ENCODE data around the gene RSPO3. TPM values are rescaled to one million over a fixed set of nuclear protein-coding genes. Genes with fewer than 3 reads are reported as not detected.
"Not testable (repeated sequence)": the region's sequence is repeated elsewhere in the genome, so short reads cannot be mapped to it uniquely, and the experiment has no call there.

The RSPO3 gene
- total and polyA plus RNA-seq, 7 donors = 12.6 to 32.1 (median 27.4) TPM

DNA sequence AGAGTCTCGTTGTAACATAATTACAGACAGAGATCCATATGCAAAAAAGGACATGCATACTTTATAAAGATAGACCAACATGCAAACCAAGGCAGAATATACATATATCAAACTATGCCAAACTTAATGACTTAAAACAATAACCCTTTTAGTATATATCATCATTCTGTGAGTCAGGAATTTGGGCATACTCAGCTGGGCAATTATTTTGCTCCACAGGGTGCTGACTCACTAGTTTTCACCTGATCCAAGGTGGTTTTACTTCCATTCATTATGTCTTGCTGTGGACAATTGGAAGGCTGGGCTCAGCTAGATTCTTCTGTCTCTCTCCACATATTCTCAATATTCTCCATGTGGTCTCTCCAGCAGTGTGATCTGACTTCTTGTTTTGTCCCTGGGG lies 107.0 kb downstream of the RSPO3 start:
- H3K9me3 ChIP-seq = peaks cover 4% of the 10 kb centered on the region
- no peaks in the 10 kb centered on the region for H3K36me3 ChIP-seq (ENCODE audit: insufficient read depth in 1 of 2, low read depth in 1 of 2)
- ATAC-seq = no peak
- no peaks in the 10 kb centered on the region for H3K4me1 ChIP-seq
- no peak for TF ChIP-seq CTCF (IDR thresholded peaks at IDR 0.05)
- H3K27me3 ChIP-seq (ENCODE audit: insufficient read depth in 3 of 3, low read length in 2 of 3) = no peaks in the 10 kb centered on the region
- WGBS, 3 donors = 78 to 93% (median 82%) methylated on average over 1 of the region's 1 CpG
- intact Hi-C loops (cut with DNase I) = no loop called here
- no peak overlapping the region for H3K27ac ChIP-seq
- DNase-seq = no peak
- H3K4me3 ChIP-seq = no peak overlapping the region

GRCh38 chr6:127233819-127234218 lies 115.3 kb downstream of the RSPO3 start:
- H3K27me3 ChIP-seq (ENCODE audit: insufficient read depth in 3 of 3, low read length in 2 of 3); intact Hi-C loops (cut with DNase I); DNase-seq; H3K27ac ChIP-seq; H3K36me3 ChIP-seq (ENCODE audit: insufficient read depth in 1 of 2, low read depth in 1 of 2); H3K4me1 ChIP-seq; ATAC-seq; H3K4me3 ChIP-seq: not testable (repeated sequence)
- peaks cover 26% of the 10 kb centered on the region for H3K9me3 ChIP-seq
- 77 to 84% (median 80%) methylated on average over 3 of the region's 3 CpGs for WGBS, 3 donors

- DNase-seq (no peak), ATAC-seq (no peak)
- 86 to 92% (median 90%) methylated on average over 1 of the region's 1 CpG for whole genome bisulfite sequencing, 3 donors
- no peak overlapping the region for H3K4me3 ChIP-seq
- intact Hi-C loops (cut with DNase I) = no loop called here
- no peaks in the 10 kb centered on the region for H3K4me1 ChIP-seq
- no peaks in the 10 kb centered on the region for H3K36me3 ChIP-seq (ENCODE audit: insufficient read depth in 1 of 2, low read depth in 1 of 2)
- H3K27ac ChIP-seq = no peak overlapping the region
- no peaks in the 10 kb centered on the region for H3K9me3 ChIP-seq
- no peak for TF ChIP-seq CTCF (IDR thresholded peaks at IDR 0.05)
- H3K27me3 ChIP-seq (ENCODE audit: insufficient read depth in 3 of 3, low read length in 2 of 3) = no peaks in the 10 kb centered on the region
These were observed 125.0 kb downstream of the RSPO3 start for GRCh38 chr6:127243501-127243900.

Other genes starting within 250 kb of the RSPO3 start
- gene RNF146, start 148.2 kb downstream of the RSPO3 start, total RNA-seq = 10 to 100 TPM; 64.3 to 80.9 (median 73.7) TPM
- gene RNF146, start 148.2 kb downstream of the RSPO3 start, polyA plus RNA-seq = 10 to 100 TPM; 15.9 to 81.5 (median 49.7) TPM
- gene ECHDC1, start 224.9 kb downstream of the RSPO3 start, total RNA-seq = 10 to 100 TPM; 29.9 to 36.9 (median 33.5) TPM
- 10 to 100 TPM; 31.2 to 70.6 (median 48.4) TPM for gene ECHDC1, start 224.9 kb downstream of the RSPO3 start, polyA plus RNA-seq

Data from psoas muscle (tissue), 8 donors.